ENCODE results near the gene SLC17A5.

Gene SLC17A5

GRCh38 chr6:73614802-73615201 is 39.0 kb downstream of the SLC17A5 start:
- DNase-seq (ENCODE audit: low read depth): no peak
- H3K4me3 ChIP-seq (ENCODE audit: low read length): no peak overlapping the region
- TF ChIP-seq CTCF (conservative IDR thresholded peaks at IDR 0.05; ENCODE audit: low read depth, low read length): no peak

GRCh38 chr6:73613806-73614536 is 39.8 kb downstream of the SLC17A5 start:
- TF ChIP-seq CTCF (conservative IDR thresholded peaks at IDR 0.05; ENCODE audit: low read depth, low read length): no peak
- DNase-seq (ENCODE audit: low read depth): no peak
- H3K4me3 ChIP-seq (ENCODE audit: low read length): no peak overlapping the region

- TF ChIP-seq CTCF (conservative IDR thresholded peaks at IDR 0.05; ENCODE audit: low read depth, low read length): no peak
- H3K4me3 ChIP-seq (ENCODE audit: low read length): no peak overlapping the region
- no peak for DNase-seq (ENCODE audit: low read depth)
These were observed 41.2 kb downstream of the SLC17A5 start for GRCh38 chr6:73612611-73613010.

GRCh38 chr6:73610444-73611275 is 43.1 kb downstream of the SLC17A5 start:
- H3K4me3 ChIP-seq (ENCODE audit: low read length): no peak overlapping the region
- no peak for DNase-seq (ENCODE audit: low read depth)
- TF ChIP-seq CTCF (conservative IDR thresholded peaks at IDR 0.05; ENCODE audit: low read depth, low read length): peak; percentile 61

GRCh38 chr6:73608761-73609160 is 45.0 kb downstream of the SLC17A5 start:
- no peak overlapping the region for H3K4me3 ChIP-seq (ENCODE audit: low read length)
- TF ChIP-seq CTCF (conservative IDR thresholded peaks at IDR 0.05; ENCODE audit: low read depth, low read length): no peak
- DNase-seq (ENCODE audit: low read depth): no peak

- DNase-seq (ENCODE audit: low read depth): no peak
- no peak overlapping the region for H3K4me3 ChIP-seq (ENCODE audit: low read length)
- TF ChIP-seq CTCF (conservative IDR thresholded peaks at IDR 0.05; ENCODE audit: low read depth, low read length): no peak
These were observed 47.4 kb downstream of the SLC17A5 start for GRCh38 chr6:73606428-73606827.
